Bronchial epithelial cell (primary cell): ENCODE results near the gene PLPP4. TPM values are rescaled to one million over a fixed set of nuclear protein-coding genes. Genes with fewer than 3 reads are reported as not detected.

ENCODE experiments used
- DNase-seq: peaks from one replicate; pipeline ENCODE4 v3.0.0-alpha.2; 2010; ENCODE audit warnings: low read depth
- FAIRE-seq: peaks from 2 replicates; lab custom pipeline; 2011; peaks lifted over from hg19 to GRCh38; lab: Jason Lieb, UNC
- H3K27me3 ChIP-seq: 2 replicates; pipeline ENCODE4 v1.5.1; 2011; ENCODE audit warnings: low read length; ENCODE audit not compliant: control insufficient read depth, insufficient read depth
- H3K36me3 ChIP-seq: 2 replicates; pipeline ENCODE4 v1.5.1; 2011; ENCODE audit warnings: low read length; ENCODE audit not compliant: control insufficient read depth, insufficient read depth
- H3K4me3 ChIP-seq: 2 replicates; pipeline ENCODE4 v1.5.1; 2011; ENCODE audit warnings: mild to moderate bottlenecking, low read depth, low read length, control low read depth
- CTCF ChIP-seq: IDR thresholded peaks from 2 replicates; pipeline ENCODE4 v1.5.1; 2011; ENCODE audit warnings: mild to moderate bottlenecking, moderate library complexity, low read length, control low read depth, inconsistent platforms; ENCODE audit not compliant: insufficient read depth, severe bottlenecking
- total RNA-seq: library from RNA; depleted of rRNA; stranded (reverse); fragments of >200 nt; gene quantifications from 2 replicates; pipeline ENCODE4 v1.2.1, GENCODE V29; 2014

Gene PLPP4
- total RNA-seq = 0.13 and 0.26 TPM in 2 replicates

GRCh38 chr10:120456626-120457430 lies at the start of gene PLPP4:
PLPP4 (plus strand) TSS chr10:120457227; CDS start chr10:120457306, 79 bp downstream.
- TF ChIP-seq CTCF = no peak
- Histone ChIP-seq H3K4me3 (peak within 1 kb of the TSS; percentile 27), H3K36me3 (no peaks in the 10 kb centered on the region), H3K27me3 (peaks cover 26% of the 10 kb centered on the region)
- DNase-seq (no peak), FAIRE-seq (no peak)

- FAIRE-seq (no peak), DNase-seq (no peak)
- Histone ChIP-seq H3K36me3 (no peaks in the 10 kb centered on the region), H3K4me3 (no peak overlapping the region), H3K27me3 (no peaks in the 10 kb centered on the region)
- TF ChIP-seq CTCF = no peak
Observed at GRCh38 chr10:120409816-120410215, 47.2 kb upstream of the PLPP4 start.

DNA sequence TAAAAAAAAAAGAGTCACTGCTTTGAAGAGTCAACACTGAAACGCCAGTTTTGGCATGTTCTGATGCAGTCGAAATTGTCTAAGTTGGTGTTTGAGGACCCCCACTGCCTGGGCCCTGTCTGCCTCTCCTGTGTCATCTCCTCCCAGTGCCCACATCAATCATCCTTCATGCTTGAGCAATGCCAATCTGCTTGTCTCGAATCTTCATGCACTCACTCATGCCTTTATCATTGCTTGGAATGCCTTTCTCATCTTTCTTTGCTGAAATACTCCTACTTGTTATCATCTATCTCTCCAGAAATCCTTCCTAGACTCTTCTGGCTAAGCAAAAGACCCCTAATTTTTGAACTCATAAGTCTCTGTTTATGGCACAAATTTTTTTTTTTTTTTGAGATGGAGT lies 42.1 kb upstream of the PLPP4 start:
- Histone ChIP-seq H3K36me3 (no peaks in the 10 kb centered on the region), H3K4me3 (no peak overlapping the region), H3K27me3 (no peaks in the 10 kb centered on the region)
- FAIRE-seq (no peak), DNase-seq (no peak)
- TF ChIP-seq CTCF = no peak

DNA sequence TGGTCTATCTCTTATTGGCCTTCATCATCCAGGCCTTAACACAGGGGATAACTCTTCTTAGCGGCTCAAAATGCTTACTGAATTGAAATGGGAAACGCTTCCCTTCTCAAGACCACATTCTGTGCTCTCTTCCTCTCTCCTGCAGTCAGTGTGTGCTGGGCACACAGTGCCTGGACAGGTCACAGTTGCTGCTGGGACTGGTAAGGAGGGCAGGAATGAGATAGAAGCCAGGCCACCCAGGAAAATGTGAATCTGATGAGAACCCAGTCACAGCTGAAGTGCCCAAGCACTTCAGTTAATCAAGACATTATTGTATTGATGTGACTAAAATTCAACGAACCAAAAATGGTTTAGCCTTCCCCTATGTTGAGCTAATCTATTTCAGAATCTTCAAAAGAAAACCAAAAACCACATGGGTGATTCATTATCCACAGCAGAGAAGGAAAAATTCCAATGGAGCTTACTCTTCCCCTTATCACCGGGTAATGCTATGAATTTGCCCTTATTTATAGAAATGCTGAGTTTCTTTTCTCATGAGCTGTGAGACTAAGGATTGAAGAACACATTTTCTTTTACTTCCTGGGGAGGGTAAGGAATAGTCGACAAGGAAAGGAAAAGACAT lies 41.2 kb upstream of the PLPP4 start:
- H3K4me3 ChIP-seq = no peak overlapping the region
- TF ChIP-seq CTCF = no peak
- H3K36me3 ChIP-seq = no peaks in the 10 kb centered on the region
- FAIRE-seq (no peak), DNase-seq (peak; percentile 71)
- H3K27me3 ChIP-seq = no peaks in the 10 kb centered on the region

- FAIRE-seq = peak; percentile 7
- no peak for TF ChIP-seq CTCF
- no peak for DNase-seq
- H3K36me3 ChIP-seq = no peaks in the 10 kb centered on the region
- peaks cover 2% of the 10 kb centered on the region for H3K27me3 ChIP-seq
- no peak overlapping the region for H3K4me3 ChIP-seq
Observed at GRCh38 chr10:120420421-120420820, 36.6 kb upstream of the PLPP4 start.
